ENCODE measurements around the gene CCDC88B.

Gene CCDC88B

GRCh38 chr11:64364911-64365310 lies 24.9 kb downstream of the CCDC88B start:
- TF ChIP-seq EZH2phosphoT487 (conservative IDR thresholded peaks at IDR 0.05; ENCODE audit: low read length) (no peak), CTCF (IDR thresholded peaks at IDR 0.05; ENCODE audit: insufficient read depth, low read length, poor library complexity, severe bottlenecking) (no peak)
- H3K27ac ChIP-seq (ENCODE audit: low read depth, low read length) = no peak overlapping the region
- H3K9me2 ChIP-seq (replicated peaks; ENCODE audit: insufficient read depth, low read length) = no peaks in the 10 kb centered on the region
- H3K4me3 ChIP-seq (ENCODE audit: insufficient read depth, low read length, poor library complexity, severe bottlenecking) = no peak overlapping the region
- H3K27me3 ChIP-seq (ENCODE audit: low read length) = no peaks in the 10 kb centered on the region
- H3K4me2 ChIP-seq (ENCODE audit: low read depth, low read length, poor library complexity, severe bottlenecking) = no peak overlapping the region
- no peaks in the 10 kb centered on the region for H4K20me1 ChIP-seq (ENCODE audit: low read depth, low read length)
- no peak overlapping the region for H3K9ac ChIP-seq (ENCODE audit: low read length)
- no peak overlapping the region for H2AFZ ChIP-seq (ENCODE audit: low read depth, low read length, severe bottlenecking)
- H3K79me2 ChIP-seq (ENCODE audit: insufficient read depth, low read length) = no peaks in the 10 kb centered on the region
- H3F3A ChIP-seq (ENCODE audit: insufficient read depth) = no peaks in the 10 kb centered on the region
- H3K36me3 ChIP-seq (ENCODE audit: low read length) = no peaks in the 10 kb centered on the region
- H3K9me3 ChIP-seq (ENCODE audit: insufficient read depth, low read length) = no peaks in the 10 kb centered on the region

GRCh38 chr11:64366751-64367150 lies 26.7 kb downstream of the CCDC88B start:
- Histone ChIP-seq H3K36me3 (ENCODE audit: low read length) (no peaks in the 10 kb centered on the region), H3K27ac (ENCODE audit: low read depth, low read length) (no peak overlapping the region)

GRCh38 chr11:64367931-64368672 lies 28.1 kb downstream of the CCDC88B start:
- H3K36me3 ChIP-seq (ENCODE audit: low read length) = no peaks in the 10 kb centered on the region
- no peaks in the 10 kb centered on the region for H3K9me2 ChIP-seq (replicated peaks; ENCODE audit: insufficient read depth, low read length)
- H2AFZ ChIP-seq (ENCODE audit: low read depth, low read length, severe bottlenecking) = no peak overlapping the region
- no peaks in the 10 kb centered on the region for H3F3A ChIP-seq (ENCODE audit: insufficient read depth)
- no peak overlapping the region for H3K4me3 ChIP-seq (ENCODE audit: insufficient read depth, low read length, poor library complexity, severe bottlenecking)
- no peaks in the 10 kb centered on the region for H3K27me3 ChIP-seq (ENCODE audit: low read length)
- H3K4me2 ChIP-seq (ENCODE audit: low read depth, low read length, poor library complexity, severe bottlenecking) = no peak overlapping the region
- no peak for TF ChIP-seq EZH2phosphoT487 (conservative IDR thresholded peaks at IDR 0.05; ENCODE audit: low read length)
- no peak for TF ChIP-seq CTCF (IDR thresholded peaks at IDR 0.05; ENCODE audit: insufficient read depth, low read length, poor library complexity, severe bottlenecking)
- no peaks in the 10 kb centered on the region for H3K9me3 ChIP-seq (ENCODE audit: insufficient read depth, low read length)
- no peaks in the 10 kb centered on the region for H3K79me2 ChIP-seq (ENCODE audit: insufficient read depth, low read length)
- no peak overlapping the region for H3K9ac ChIP-seq (ENCODE audit: low read length)
- no peak overlapping the region for H3K27ac ChIP-seq (ENCODE audit: low read depth, low read length)
- no peaks in the 10 kb centered on the region for H4K20me1 ChIP-seq (ENCODE audit: low read depth, low read length)

More at GRCh38 chr11:64366751-64367150, 26.7 kb downstream of the CCDC88B start:
- Histone ChIP-seq H3K9ac (ENCODE audit: low read length) (no peak overlapping the region), H3K9me2 (replicated peaks; ENCODE audit: insufficient read depth, low read length) (no peaks in the 10 kb centered on the region), H4K20me1 (ENCODE audit: low read depth, low read length) (no peaks in the 10 kb centered on the region), H3K79me2 (ENCODE audit: insufficient read depth, low read length) (no peaks in the 10 kb centered on the region), H3F3A (ENCODE audit: insufficient read depth) (no peaks in the 10 kb centered on the region), H3K9me3 (ENCODE audit: insufficient read depth, low read length) (no peaks in the 10 kb centered on the region), H3K4me3 (ENCODE audit: insufficient read depth, low read length, poor library complexity, severe bottlenecking) (no peak overlapping the region), H3K4me2 (ENCODE audit: low read depth, low read length, poor library complexity, severe bottlenecking) (no peak overlapping the region), H2AFZ (ENCODE audit: low read depth, low read length, severe bottlenecking) (no peak overlapping the region), H3K27me3 (ENCODE audit: low read length) (no peaks in the 10 kb centered on the region)
- no peak for TF ChIP-seq CTCF (IDR thresholded peaks at IDR 0.05; ENCODE audit: insufficient read depth, low read length, poor library complexity, severe bottlenecking)
- TF ChIP-seq EZH2phosphoT487 (conservative IDR thresholded peaks at IDR 0.05; ENCODE audit: low read length) = no peak

All from SU-DHL-6 (cell line).